Choroid plexus epithelial cell (primary cell): ENCODE data around the gene PGRMC1.
A peak's percentile ranks its signal among the peaks of the same experiment; 100 is the strongest.
"Not testable (repeated sequence)": the region's sequence is repeated elsewhere in the genome, so short reads cannot be mapped to it uniquely, and the experiment has no call there.

Experiments
- DNase-seq: peaks from one replicate; pipeline ENCODE4 v3.0.0-alpha.2; 2010; ENCODE audit warnings: low read depth
- H3K4me3 ChIP-seq: 2 replicates; pipeline ENCODE4 v1.5.1; 2011; ENCODE audit warnings: low read depth, mild to moderate bottlenecking, control low read depth, low read length, moderate library complexity
- CTCF ChIP-seq: conservative IDR thresholded peaks from 2 replicates; pipeline ENCODE4 v1.5.1; 2011; ENCODE audit warnings: low read depth, mild to moderate bottlenecking, control low read depth, inconsistent platforms, low read length, moderate library complexity

The PGRMC1 gene

GRCh38 chrX:119194621-119195020 lies 41.5 kb upstream of the PGRMC1 start:
- peak; percentile 54 for TF ChIP-seq CTCF
- H3K4me3 ChIP-seq = no peak overlapping the region
- DNase-seq = peak; percentile 54

- no peak for TF ChIP-seq CTCF
- H3K4me3 ChIP-seq = no peak overlapping the region
- peak; percentile 6 for DNase-seq
These were observed 34.5 kb upstream of the PGRMC1 start for GRCh38 chrX:119201570-119201969.

- no peak for DNase-seq
- TF ChIP-seq CTCF = no peak
- no peak overlapping the region for H3K4me3 ChIP-seq
These were observed 29.9 kb upstream of the PGRMC1 start for GRCh38 chrX:119206203-119206602.

- DNase-seq, H3K4me3 ChIP-seq: not testable (repeated sequence)
These were observed 28.6 kb upstream of the PGRMC1 start for GRCh38 chrX:119207483-119207882.

- TF ChIP-seq CTCF = no peak
- no peak for DNase-seq
- H3K4me3 ChIP-seq = no peak overlapping the region
These were observed 27.6 kb upstream of the PGRMC1 start for GRCh38 chrX:119208401-119209057.

- not testable (repeated sequence) for DNase-seq, H3K4me3 ChIP-seq
These were observed 25.0 kb upstream of the PGRMC1 start for GRCh38 chrX:119210931-119211648.

- no peak overlapping the region for H3K4me3 ChIP-seq
- no peak for TF ChIP-seq CTCF
- DNase-seq = no peak
These were observed 24.5 kb upstream of the PGRMC1 start for GRCh38 chrX:119211649-119212014.

- no peak for TF ChIP-seq CTCF
- no peak overlapping the region for H3K4me3 ChIP-seq
- peak; percentile 31 for DNase-seq
These were observed 17.9 kb upstream of the PGRMC1 start for GRCh38 chrX:119218198-119218597.
